Progenitor cell of endocrine pancreas (in vitro differentiated cells): ENCODE results near the gene PCA3. TPM values are rescaled to one million over a fixed set of nuclear protein-coding genes. Genes with fewer than 3 reads are reported as not detected.

Source experiments
- DNase-seq: peaks from one replicate; pipeline ENCODE4 v3.0.0; 2021; ENCODE audit warnings: low spot score; ENCODE audit not compliant: unreplicated experiment
- H3K27ac Mint-ChIP-seq: 2 replicates; pipeline ENCODE4 v1.8.0; 2021; ENCODE audit warnings: mild to moderate bottlenecking, moderate library complexity, mixed read lengths
- H3K27me3 Mint-ChIP-seq: 2 replicates; pipeline ENCODE4 v1.8.0; 2021; ENCODE audit warnings: mixed read lengths
- H3K36me3 Mint-ChIP-seq: 2 replicates; pipeline ENCODE4 v1.8.0; 2022; ENCODE audit warnings: mixed read lengths; ENCODE audit not compliant: insufficient read depth
- H3K4me1 Mint-ChIP-seq: 2 replicates; pipeline ENCODE4 v1.8.0; 2021; ENCODE audit warnings: low read depth, mixed read lengths
- H3K4me3 Mint-ChIP-seq: 2 replicates; pipeline ENCODE4 v1.8.0; 2021; ENCODE audit warnings: low read depth, mild to moderate bottlenecking, moderate library complexity, mixed read lengths
- H3K9me3 Mint-ChIP-seq: 2 replicates; pipeline ENCODE4 v1.8.0; 2021; ENCODE audit warnings: low read depth, mixed read lengths
- CTCF ChIP-seq: fragments of 200-600 bp; sonication (generic); IDR thresholded peaks from one replicate; pipeline ENCODE4 v1.5.0; 2021; ENCODE audit warnings: antibody characterized with exemption, mild to moderate bottlenecking; ENCODE audit not compliant: unreplicated experiment
- total RNA-seq: library from RNA; stranded (reverse); gene quantifications from 2 replicates; pipeline ENCODE4 v1.2.1, GENCODE V29; 2021

PCA3 gene
- total RNA-seq, 1 donor from 2014 or later = 0.22 TPM

- no peaks in the 10 kb centered on the region for H3K36me3 Mint-ChIP-seq
- peaks cover 36% of the 10 kb centered on the region for H3K27me3 Mint-ChIP-seq
- H3K9me3 Mint-ChIP-seq = no peaks in the 10 kb centered on the region
- peaks cover 6% of the 10 kb centered on the region for H3K4me1 Mint-ChIP-seq
- DNase-seq = no peak
- no peak overlapping the region for H3K4me3 Mint-ChIP-seq
- no peak overlapping the region for H3K27ac Mint-ChIP-seq
- TF ChIP-seq CTCF = no peak
Measured at GRCh38 chr9:76812591-76812990, 48.4 kb downstream of the PCA3 start.

GRCh38 chr9:76817489-76817888 lies 53.3 kb downstream of the PCA3 start:
- H3K27ac Mint-ChIP-seq = no peak overlapping the region
- peaks cover 22% of the 10 kb centered on the region for H3K27me3 Mint-ChIP-seq
- no peaks in the 10 kb centered on the region for H3K9me3 Mint-ChIP-seq

GRCh38 chr9:76818271-76818670 lies 54.0 kb downstream of the PCA3 start:
- TF ChIP-seq CTCF = no peak
- H3K27me3 Mint-ChIP-seq = peaks cover 17% of the 10 kb centered on the region
- H3K4me3 Mint-ChIP-seq = no peak overlapping the region
- peaks cover 2% of the 10 kb centered on the region for H3K4me1 Mint-ChIP-seq
- no peaks in the 10 kb centered on the region for H3K36me3 Mint-ChIP-seq
- DNase-seq = no peak
- no peak overlapping the region for H3K27ac Mint-ChIP-seq
- H3K9me3 Mint-ChIP-seq = no peaks in the 10 kb centered on the region

More at GRCh38 chr9:76817489-76817888, 53.3 kb downstream of the PCA3 start:
- Mint-ChIP-seq H3K36me3 (no peaks in the 10 kb centered on the region), H3K4me1 (peaks cover 2% of the 10 kb centered on the region), H3K4me3 (no peak overlapping the region)
- no peak for DNase-seq
- no peak for TF ChIP-seq CTCF

GRCh38 chr9:76820431-76820830 lies 56.2 kb downstream of the PCA3 start:
- no peaks in the 10 kb centered on the region for H3K36me3 Mint-ChIP-seq
- H3K27ac Mint-ChIP-seq = no peak overlapping the region
- no peak overlapping the region for H3K4me3 Mint-ChIP-seq
- TF ChIP-seq CTCF = no peak
- H3K9me3 Mint-ChIP-seq = no peaks in the 10 kb centered on the region
- H3K4me1 Mint-ChIP-seq = peaks cover 3% of the 10 kb centered on the region
- H3K27me3 Mint-ChIP-seq = peaks cover 7% of the 10 kb centered on the region
- DNase-seq = no peak

- no peak overlapping the region for H3K4me3 Mint-ChIP-seq
- no peak for TF ChIP-seq CTCF
- H3K27me3 Mint-ChIP-seq = peaks cover 24% of the 10 kb centered on the region
- H3K9me3 Mint-ChIP-seq = peaks cover 6% of the 10 kb centered on the region
- H3K4me1 Mint-ChIP-seq = peaks cover 2% of the 10 kb centered on the region
- H3K36me3 Mint-ChIP-seq = no peaks in the 10 kb centered on the region
- DNase-seq = no peak
- no peak overlapping the region for H3K27ac Mint-ChIP-seq
Measured at GRCh38 chr9:76827296-76828080, 63.2 kb downstream of the PCA3 start.
